Dermis lymphatic vessel endothelial cell (primary cell): Measurements from ENCODE around the gene TYW1. TPM values are rescaled to one million over a fixed set of nuclear protein-coding genes. Genes with fewer than 3 reads are reported as not detected.

ENCODE experiments used
- total RNA-seq: library from RNA; depleted of rRNA; stranded (reverse); fragments of >200 nt; gene quantifications from 2 replicates; pipeline ENCODE4 v1.2.1, GENCODE V29; 2014

TYW1 gene
- 10.6 and 15.0 TPM in 2 replicates for total RNA-seq

DNA sequence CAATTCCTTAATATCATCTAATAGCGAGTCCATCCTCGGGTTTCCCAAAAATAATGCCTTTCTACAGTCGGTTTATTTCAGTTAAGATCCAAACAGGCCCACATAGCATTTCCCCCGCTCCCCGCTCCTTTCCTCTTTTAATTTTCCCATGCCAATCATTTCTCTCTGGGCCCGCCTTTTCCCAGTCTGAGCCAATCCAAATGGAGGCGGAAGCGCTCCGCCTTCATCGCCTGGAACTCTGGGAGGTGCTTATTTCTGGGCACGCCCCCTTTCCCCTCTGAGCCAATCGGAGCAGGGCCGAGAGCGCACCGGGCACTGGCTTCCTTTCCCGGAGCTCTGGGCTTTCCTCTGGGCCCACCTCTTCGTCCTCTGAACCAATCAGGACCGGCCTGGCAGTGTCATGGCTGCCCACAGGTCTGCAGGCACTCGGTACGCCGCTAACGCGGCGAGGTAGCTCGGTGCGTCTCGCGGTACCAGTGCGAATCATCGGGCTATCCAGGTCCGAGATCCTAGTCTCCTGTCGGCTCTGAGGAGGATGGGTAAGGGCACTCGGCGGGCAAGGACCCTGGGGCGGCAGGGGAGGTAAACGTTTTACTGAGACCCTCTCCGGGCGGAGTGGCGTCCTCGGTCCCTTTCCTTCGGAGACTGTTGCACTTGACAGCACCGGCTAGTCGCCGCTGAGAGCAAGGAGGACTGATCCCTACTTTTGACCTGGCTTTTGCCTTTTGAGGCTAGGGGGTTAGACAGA is at the start of gene TYW1:
TYW1 (plus strand) TSS at position 390 of the 748 bp plus-strand sequence; CDS start at position 536, 146 bp downstream.

DNA sequence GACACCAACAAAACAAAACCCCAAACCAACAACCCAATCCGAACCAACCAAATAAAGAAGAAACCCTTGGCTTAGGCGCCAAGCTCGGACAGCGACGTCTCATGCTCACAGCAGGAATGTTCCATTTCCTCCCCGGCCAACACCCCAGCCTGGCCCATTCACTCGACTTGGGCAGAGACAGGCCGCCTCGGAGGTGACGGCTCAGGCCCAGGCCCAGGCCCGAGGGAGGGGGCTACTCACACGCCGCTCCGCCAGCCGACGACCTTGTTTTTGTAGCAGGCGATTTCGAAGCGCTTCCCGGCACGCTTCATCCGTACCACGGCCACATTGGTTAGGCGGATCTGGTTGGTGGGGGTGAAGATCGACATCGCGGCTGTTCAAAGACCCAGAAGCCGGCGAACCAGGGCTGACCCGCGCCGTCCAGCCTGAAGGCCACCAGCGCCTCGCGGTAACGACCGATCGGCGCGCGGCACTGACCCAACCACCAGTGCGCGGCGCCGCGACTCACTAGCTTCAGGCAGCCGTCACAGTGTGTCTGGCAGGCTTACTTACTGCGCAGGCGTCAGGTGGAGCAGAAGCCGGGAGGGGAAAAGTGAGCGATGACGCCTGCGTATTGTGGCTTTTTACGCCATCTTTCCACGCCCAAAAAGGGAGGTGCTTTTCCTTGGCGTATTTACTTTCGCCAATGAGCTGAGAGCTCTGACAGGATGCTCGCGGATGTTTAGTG is 1.4 kb upstream of the TYW1 start, which contains the start of gene SBDS:
SBDS (minus strand) TSS at position 537 of the 727 bp plus-strand sequence; CDS start at position 368, 169 bp downstream.

Other genes starting within 250 kb of the TYW1 start
- 57.8 and 63.7 TPM in 2 replicates for gene TMEM248, start 75.6 kb upstream of the TYW1 start, total RNA-seq
- gene SBDS, start 1.2 kb upstream of the TYW1 start, total RNA-seq = 71.2 and 99.3 TPM in 2 replicates